HG03139 (cell line): Measurements from ENCODE around the gene KCNN3.
A peak's percentile ranks its signal among the peaks of the same experiment; 100 is the strongest.

Experiments
- ATAC-seq: cut with Tn5 transposase; IDR thresholded peaks from one replicate; pipeline ENCODE4 v1.9.1; 2021; ENCODE audit not compliant: unreplicated experiment

Gene KCNN3

DNA sequence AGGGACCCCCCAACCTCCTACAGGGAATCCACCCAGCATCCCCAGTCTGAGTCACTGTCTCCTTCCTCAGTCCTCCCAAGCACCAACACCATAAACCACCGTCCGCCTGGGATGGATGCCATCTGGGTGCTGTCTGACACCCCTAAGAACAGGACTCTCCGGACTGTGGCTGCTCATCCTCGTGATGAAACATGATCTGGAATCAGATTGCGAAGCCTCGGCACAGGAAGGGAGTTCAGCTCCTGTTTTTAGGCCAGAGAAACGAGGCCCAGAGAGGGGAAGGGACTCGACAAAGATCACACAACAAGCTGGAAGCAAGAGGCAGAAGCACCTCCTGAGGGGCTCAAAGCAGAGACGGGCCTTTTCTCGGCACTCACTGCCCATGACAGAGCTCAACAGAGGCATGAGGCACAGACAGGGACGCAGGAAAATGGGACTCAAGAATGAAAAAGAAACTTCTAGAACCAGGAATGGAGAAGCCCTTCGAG is 8.4 kb downstream of the KCNN3 start:
- no peak for ATAC-seq

- peak; percentile 53 for ATAC-seq
Measured at GRCh38 chr1:154860156-154860870, 9.8 kb downstream of the KCNN3 start.

- peak; percentile 28 for ATAC-seq
Measured at GRCh38 chr1:154859786-154860155, 10.3 kb downstream of the KCNN3 start.

DNA sequence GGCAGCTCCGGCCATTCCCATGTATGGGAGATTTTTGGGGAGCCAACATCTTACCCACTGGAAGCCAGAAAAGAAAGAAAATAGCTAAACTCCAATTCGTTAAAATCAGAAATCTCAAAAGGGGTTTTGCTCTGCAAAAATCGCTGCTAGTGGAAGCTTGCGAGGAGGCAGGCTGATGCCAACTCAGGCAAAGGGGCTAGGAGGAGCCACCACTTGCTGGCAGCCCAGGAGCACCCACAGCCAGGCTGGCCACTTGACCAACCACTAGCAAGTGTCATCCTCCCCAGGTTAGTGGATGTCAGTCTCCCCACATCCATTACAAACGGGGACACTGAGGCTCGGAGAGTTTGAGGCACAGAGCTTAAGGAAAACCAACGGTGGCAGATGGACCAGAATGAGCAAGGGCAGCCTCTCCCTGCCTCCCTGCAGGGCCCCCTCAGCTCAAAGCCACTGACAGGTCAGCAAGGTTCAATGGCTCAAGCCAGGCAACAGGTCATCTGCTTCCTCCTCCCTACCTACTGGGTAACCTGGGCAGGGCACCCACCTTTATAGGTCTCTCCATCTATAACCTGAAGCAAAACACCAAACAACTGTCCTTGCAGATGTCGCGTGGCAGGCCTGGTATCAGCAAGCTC is 10.8 kb downstream of the KCNN3 start:
- no peak for ATAC-seq

DNA sequence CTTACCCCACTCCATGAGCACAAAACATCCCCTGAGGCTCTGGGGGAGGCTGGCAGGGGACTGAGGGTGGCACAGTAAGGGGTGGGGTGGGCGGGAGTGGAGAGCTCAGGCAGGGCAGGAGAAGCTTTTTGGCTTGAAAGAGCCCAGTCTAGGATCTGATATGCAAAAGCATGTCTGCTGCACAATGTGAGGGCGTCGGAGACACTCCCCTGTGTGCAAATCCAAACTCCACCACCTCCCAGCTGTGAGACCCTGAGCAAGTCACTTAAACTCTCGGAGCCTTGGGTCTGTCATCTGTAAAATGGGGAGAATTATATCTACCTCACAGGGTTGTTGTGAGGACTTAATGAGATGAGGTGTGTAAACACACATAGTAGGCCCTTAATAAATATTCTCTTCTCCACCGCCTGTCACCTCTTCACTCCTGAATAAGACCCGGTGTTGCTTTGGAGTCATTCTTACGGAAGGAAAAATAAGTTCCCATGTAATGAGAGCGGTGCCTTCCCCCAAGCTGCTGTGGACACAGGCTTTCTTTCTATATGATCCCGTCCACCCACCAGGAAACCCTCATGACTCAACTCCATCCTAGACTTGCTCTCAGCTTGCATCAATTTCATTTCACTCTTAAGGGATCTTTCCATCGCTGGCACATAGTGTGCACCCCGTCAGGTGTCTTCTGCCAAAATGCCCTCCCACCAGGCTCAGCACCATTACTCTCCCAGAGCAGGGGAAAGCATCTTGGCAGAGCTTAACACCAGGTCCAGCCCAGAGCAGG is 12.5 kb downstream of the KCNN3 start:
- ATAC-seq, result no peak

DNA sequence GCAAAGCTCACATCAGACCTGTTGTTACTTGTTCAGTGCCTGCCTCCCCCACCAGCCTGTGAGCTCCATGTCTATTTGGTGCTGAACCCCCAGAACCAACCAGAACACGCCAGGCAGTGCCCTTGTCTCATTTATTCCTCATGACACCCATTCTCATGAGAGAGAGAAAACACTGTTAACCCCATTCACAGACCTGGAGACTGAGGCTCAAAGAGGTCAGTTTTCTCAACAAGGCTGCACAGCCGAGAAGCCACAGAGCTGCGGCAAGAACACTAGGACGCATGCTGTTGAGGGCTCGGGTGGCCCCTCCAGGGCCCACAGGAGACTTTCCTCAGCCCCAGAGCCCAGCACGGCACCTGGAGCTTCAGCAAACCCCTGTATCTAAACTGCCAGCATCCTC is 13.1 kb downstream of the KCNN3 start:
- no peak for ATAC-seq

- ATAC-seq, result no peak
Measured at GRCh38 chr1:154856544-154856943, 13.5 kb downstream of the KCNN3 start.

GRCh38 chr1:154856049-154856448 is 14.0 kb downstream of the KCNN3 start:
- ATAC-seq, result no peak

DNA sequence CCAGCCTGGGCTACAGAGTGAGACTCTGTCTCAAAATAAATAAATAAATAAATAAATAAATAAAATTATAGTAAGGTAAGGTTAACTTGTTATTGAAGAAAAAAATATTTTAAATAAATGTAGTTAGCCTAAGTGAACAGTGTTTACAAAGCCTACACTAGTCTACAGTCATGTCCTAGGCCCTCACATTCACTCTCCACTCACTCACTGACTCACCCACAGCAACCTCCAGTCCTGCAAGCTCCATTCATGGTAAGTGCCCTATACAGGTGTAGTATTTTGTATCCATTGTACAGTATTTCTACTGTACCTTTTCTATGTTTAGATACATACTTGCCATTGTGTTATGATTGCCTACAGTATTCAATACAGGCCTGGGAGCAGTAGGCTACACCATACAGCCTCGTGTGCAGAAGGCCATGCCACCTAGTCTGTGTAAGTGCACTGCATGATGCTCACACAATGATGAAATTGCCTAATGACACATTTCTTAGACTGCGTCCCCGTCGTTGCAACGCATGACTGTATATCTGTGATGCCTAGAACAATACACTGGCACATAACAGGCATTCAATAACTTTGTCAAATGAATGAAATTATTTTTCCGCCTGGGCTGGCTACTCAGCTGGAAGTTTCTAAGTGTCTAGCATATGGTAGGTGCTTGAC is 14.8 kb downstream of the KCNN3 start:
- ATAC-seq, result no peak

DNA sequence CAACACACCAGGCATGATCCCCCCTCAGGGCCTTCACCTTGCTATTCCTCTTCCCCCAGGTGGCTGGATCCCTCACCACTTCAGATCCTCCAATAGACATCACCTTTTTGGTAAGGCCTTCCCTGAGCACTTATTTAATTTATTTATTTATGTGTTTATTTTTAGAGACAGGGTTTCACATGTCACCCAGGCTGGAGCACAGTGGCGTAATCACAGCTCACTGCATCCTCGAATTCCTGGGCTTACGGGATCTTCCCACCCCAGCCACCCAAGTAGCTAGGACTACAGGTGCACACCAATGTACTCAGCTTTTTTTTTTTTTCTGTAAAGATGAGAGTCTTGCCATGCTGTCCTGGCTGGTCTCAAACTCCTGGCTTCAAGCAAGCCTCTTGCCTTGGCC is 17.2 kb downstream of the KCNN3 start:
- no peak for ATAC-seq

DNA sequence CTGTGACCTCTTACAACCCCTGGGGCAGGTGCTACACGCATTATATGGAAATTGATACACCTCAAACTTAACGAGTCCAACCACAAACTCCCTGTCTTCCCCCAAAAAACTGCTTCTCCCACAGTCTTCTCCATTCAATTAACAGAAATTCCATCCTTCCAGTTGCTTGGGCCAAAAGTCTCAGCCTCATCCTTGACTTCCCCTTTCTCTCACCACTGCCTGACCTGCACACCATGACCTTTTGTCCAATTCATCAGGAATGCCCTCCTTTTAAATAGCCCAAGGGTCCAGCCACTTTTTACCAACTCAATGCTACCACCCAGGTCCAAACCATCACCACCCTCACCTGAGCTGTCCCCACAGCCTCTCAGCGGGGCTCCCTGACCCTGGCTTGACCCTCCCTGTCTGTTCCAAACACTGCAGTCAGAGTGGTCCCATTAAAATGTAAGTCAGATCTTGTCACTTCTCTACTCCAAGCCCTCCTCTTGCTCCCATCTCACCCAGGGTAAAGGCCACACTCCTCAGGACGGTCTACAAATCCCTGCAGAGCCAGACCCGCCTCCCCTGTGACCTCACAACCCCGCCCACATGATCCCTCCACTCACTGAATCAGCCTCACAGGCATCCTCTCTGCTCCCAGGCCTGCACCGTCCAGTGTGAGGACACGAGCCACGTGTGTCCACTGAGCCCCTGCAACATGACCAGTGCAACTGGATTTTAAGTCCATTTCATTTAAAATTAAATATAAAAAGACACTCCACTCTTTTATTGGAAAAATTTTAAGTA is 18.5 kb downstream of the KCNN3 start:
- ATAC-seq, result no peak

GRCh38 chr1:154849645-154850131 is 20.4 kb downstream of the KCNN3 start:
- ATAC-seq, result no peak

GRCh38 chr1:154848983-154849382 is 21.1 kb downstream of the KCNN3 start:
- no peak for ATAC-seq

DNA sequence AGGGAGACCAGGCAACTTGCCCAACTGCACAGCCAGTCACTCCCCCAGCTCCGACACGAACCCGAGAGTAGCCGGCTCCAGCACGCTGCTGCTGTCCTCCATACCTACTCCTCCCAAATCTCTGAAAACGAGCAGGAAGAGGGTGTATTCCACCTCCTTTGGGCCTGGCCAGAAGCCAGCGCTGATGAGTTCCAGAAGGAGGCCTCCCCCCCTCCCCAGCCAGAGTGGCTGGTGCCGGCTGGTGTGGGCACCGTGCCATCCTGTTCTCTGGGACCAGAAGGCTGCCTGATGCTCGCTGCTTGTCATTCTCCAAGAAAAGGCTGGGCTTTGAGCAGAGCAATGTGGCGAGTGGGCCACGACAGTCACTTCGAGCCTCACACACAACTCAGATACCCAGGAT is 22.2 kb downstream of the KCNN3 start:
- no peak for ATAC-seq

- no peak for ATAC-seq
Measured at GRCh38 chr1:154846565-154847442, 23.3 kb downstream of the KCNN3 start.

GRCh38 chr1:154845879-154846278 is 24.2 kb downstream of the KCNN3 start:
- ATAC-seq, result no peak

- ATAC-seq, result no peak
Measured at GRCh38 chr1:154845174-154845573, 24.9 kb downstream of the KCNN3 start.

DNA sequence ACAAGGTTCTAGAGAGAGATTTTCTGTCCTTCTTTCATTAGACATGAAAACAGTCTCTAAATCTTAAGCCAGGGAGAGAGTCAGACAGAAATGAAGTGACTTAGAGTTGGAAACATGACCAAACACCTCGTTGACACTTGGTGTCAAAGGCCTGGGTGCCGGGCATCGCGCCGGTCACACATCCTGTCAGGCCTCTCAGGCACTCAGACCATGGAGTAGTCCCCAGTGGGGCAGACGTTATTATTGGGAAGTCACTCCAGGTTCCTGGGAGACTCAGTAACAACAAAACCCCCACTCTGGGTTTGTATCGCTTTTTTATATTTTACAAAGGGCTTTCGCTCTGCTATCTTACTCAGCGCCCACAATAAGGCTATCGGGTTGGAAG is 25.8 kb downstream of the KCNN3 start:
- ATAC-seq, result no peak

DNA sequence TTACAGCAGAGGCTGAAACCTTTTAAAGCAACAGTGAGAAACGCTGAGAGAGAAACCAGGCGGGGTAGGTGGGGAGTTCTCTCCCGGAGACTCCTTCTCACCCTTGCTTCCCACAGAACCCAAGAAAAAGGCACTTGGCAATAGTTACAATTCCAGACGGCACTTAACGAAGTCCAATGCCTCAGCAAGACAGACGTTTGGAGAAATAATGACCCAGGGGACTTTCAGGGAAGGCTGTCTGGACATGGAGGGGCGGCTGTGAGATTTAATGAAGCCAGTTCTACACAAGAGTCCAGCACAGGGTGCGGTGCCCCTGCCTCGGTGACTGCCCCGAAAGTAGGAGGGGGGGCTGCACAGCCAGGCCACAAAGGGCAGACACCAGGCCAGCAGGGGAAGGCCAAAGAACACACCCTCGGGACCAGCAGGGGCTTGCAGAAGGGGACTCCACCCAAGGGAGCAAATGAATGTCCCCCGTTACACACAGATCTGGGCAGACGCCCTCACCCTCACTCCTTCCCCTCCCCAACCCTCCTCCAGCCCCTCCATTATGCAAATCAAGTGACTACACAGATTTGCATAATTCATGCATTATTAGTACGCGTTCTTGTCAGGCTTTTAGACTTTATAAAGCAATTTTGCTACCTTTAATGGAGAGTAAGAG is 26.3 kb downstream of the KCNN3 start:
- no peak for ATAC-seq
